Mesenchymal stem cell (in vitro differentiated cells and primary cell): ENCODE results near the gene PRIM1.
A peak's percentile ranks its signal among the peaks of the same experiment; 100 is the strongest.

Source experiments
- DNase-seq: peaks from one replicate; pipeline ENCODE4 v3.0.0-alpha.2; 2013
- H2AFZ ChIP-seq: one replicate; pipeline ENCODE4 v1.6.1; 2013; ENCODE audit warnings: low read depth, mild to moderate bottlenecking, control low read depth, inconsistent platforms, low read length, moderate library complexity
- H2AK5ac ChIP-seq: 2 replicates; pipeline ENCODE4 v1.6.1; 2013; ENCODE audit warnings: low read length, moderate library complexity, mild to moderate bottlenecking, inconsistent platforms; ENCODE audit not compliant: severe bottlenecking
- H2BK120ac ChIP-seq: one replicate; pipeline ENCODE4 v1.6.1; 2013; ENCODE audit warnings: low read depth, mild to moderate bottlenecking, inconsistent platforms, low read length, moderate library complexity
- H2BK12ac ChIP-seq, 2 experiments: one replicate each; pipeline ENCODE4 v1.6.1; 2013; ENCODE audit warnings: inconsistent platforms in 2 of 2, low read length in 2 of 2, mild to moderate bottlenecking in 2 of 2, moderate library complexity in 2 of 2, control low read depth in 1 of 2
- H2BK15ac ChIP-seq: one replicate; pipeline ENCODE4 v1.6.1; 2013; ENCODE audit warnings: mild to moderate bottlenecking, low read depth, inconsistent platforms; ENCODE audit not compliant: poor library complexity, severe bottlenecking
- H2BK5ac ChIP-seq: 2 replicates; pipeline ENCODE4 v1.6.1; 2013; ENCODE audit warnings: low read depth, mild to moderate bottlenecking, low read length, control low read depth, inconsistent platforms; ENCODE audit not compliant: poor library complexity, severe bottlenecking
- H3K14ac ChIP-seq, 2 experiments: one replicate each; pipeline ENCODE4 v1.6.1; 2013; ENCODE audit warnings: inconsistent platforms in 2 of 2, low read length in 2 of 2, control low read depth in 1 of 2, mild to moderate bottlenecking in 1 of 2, moderate library complexity in 1 of 2
- H3K18ac ChIP-seq, 2 experiments: one replicate each; pipeline ENCODE4 v1.6.1; 2013; ENCODE audit warnings: inconsistent platforms in 2 of 2, low read length in 2 of 2, control low read depth in 1 of 2, low read depth in 1 of 2, mild to moderate bottlenecking in 1 of 2
- H3K23ac ChIP-seq, 2 experiments: one replicate each; pipeline ENCODE4 v1.6.1; 2013; ENCODE audit warnings: inconsistent platforms in 2 of 2, low read length in 2 of 2, mild to moderate bottlenecking in 2 of 2, moderate library complexity in 2 of 2, control low read depth in 1 of 2
- H3K27ac ChIP-seq: 2 replicates; pipeline ENCODE4 v1.5.1; 2013; ENCODE audit warnings: mild to moderate bottlenecking, moderate library complexity, low read length, control low read depth, inconsistent platforms; ENCODE audit not compliant: poor library complexity, severe bottlenecking
- H3K27me3 ChIP-seq, 2 experiments: 2 replicates each; pipeline versions ENCODE4 v1.6.1 to v1.7.0; 2013; ENCODE audit warnings: low read length in 2 of 2, mild to moderate bottlenecking in 2 of 2, moderate library complexity in 2 of 2, control low read depth in 1 of 2, inconsistent platforms in 1 of 2; ENCODE audit not compliant: control insufficient read depth in 1 of 2, insufficient read depth in 1 of 2
- H3K36me3 ChIP-seq, 2 experiments: 2 replicates each; pipeline versions ENCODE4 v1.6.1 to v1.7.0; 2013; ENCODE audit warnings: low read length in 2 of 2, control low read depth in 1 of 2, inconsistent platforms in 1 of 2, low read depth in 1 of 2, mild to moderate bottlenecking in 1 of 2; ENCODE audit not compliant: insufficient read depth in 2 of 2, control insufficient read depth in 1 of 2
- H3K4ac ChIP-seq, 2 experiments: one replicate each; pipeline ENCODE4 v1.6.1; 2013; ENCODE audit warnings: inconsistent platforms in 2 of 2, low read length in 2 of 2, mild to moderate bottlenecking in 2 of 2, moderate library complexity in 2 of 2, control low read depth in 1 of 2, low read depth in 1 of 2
- H3K4me1 ChIP-seq: 2 replicates; pipeline ENCODE4 v1.6.1; 2013; ENCODE audit warnings: low read depth, low read length, control low read depth; ENCODE audit not compliant: control insufficient read depth, insufficient read depth
- H3K4me2 ChIP-seq: 2 replicates; pipeline ENCODE4 v1.6.1; 2013; ENCODE audit warnings: low read length, mild to moderate bottlenecking, inconsistent platforms; ENCODE audit not compliant: poor library complexity, severe bottlenecking
- H3K4me3 ChIP-seq, 2 experiments: 2 replicates each; pipeline versions ENCODE4 v1.5.1 to v1.7.0; 2013; ENCODE audit warnings: low read length in 2 of 2, mild to moderate bottlenecking in 2 of 2, control low read depth in 1 of 2, low read depth in 1 of 2; ENCODE audit not compliant: insufficient read depth in 1 of 2
- H3K79me1 ChIP-seq: replicated peaks from 2 replicates; pipeline ENCODE4 v1.6.1; 2013; ENCODE audit warnings: mild to moderate bottlenecking, control low read depth, low read length, inconsistent platforms; ENCODE audit not compliant: poor library complexity, severe bottlenecking
- H3K9ac ChIP-seq: 2 replicates; pipeline ENCODE4 v1.7.0; 2013; ENCODE audit warnings: mild to moderate bottlenecking, low read length, moderate library complexity
- H3K9me3 ChIP-seq: 2 replicates; pipeline ENCODE4 v1.7.0; 2013; ENCODE audit warnings: mild to moderate bottlenecking, low read length; ENCODE audit not compliant: control insufficient read depth
- H4K8ac ChIP-seq: one replicate; pipeline ENCODE4 v1.6.1; 2013; ENCODE audit warnings: inconsistent platforms, mild to moderate bottlenecking, low read length, moderate library complexity
- H4K91ac ChIP-seq: one replicate; pipeline ENCODE4 v1.6.1; 2013; ENCODE audit warnings: mild to moderate bottlenecking, low read length, inconsistent platforms
- WGBS: methylation state at CpG from one replicate; pipeline ENCODE4 v1.1.7; 2013; ENCODE audit warnings: mixed read lengths; 5-methylcytosine and 5-hydroxymethylcytosine counted together

Gene PRIM1

DNA sequence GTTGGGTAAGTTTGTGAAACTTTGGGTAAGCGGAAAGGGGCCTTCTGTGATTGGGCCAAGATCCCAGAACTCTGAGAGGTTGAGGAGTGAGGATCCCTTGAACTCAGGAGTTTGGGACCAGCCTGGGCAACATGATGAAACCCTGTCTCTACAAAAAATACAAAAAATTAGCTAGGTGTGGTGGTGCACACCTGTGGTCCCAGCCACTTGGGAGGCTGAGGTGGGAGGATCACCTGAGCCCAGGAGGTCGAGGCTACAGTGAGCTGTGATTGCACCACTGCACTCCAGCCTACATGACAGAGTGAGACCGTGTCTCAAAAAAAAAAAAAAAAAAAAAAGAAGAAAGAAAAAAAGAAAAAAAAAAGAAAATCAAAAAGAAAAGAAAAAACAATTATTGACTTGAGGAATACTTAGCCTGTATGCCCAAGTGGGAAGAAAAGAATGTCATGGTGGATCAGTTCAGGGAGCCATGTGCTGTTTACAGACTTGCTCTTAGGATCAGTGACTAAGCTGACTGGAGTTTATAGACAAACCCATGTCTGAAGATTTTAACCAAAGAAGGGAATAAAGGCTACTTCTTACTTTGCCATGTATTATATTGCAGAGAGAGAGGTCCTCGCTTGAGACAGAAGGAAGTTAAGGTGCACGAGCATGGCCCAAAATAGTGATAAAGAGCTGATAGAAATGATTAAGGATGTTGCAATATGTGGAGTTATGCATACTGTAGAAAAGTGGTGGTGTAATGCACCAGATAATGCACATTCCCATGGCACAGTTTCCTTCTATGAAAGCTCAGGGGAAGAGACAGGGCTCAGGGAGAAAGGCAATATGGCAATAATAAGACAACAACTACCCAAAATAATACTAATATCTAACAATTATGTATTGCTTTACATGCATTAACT, 11.9 kb upstream of the PRIM1 start:
- Histone ChIP-seq H3K4me2 (no peak overlapping the region), H3K27ac (no peak overlapping the region), H3K9me3 (no peaks in the 10 kb centered on the region), H4K8ac (no peak overlapping the region), H3K79me1 (no peaks in the 10 kb centered on the region), H2BK120ac (no peak overlapping the region), H3K4me1 (no peaks in the 10 kb centered on the region), H2BK15ac (no peak overlapping the region), H3K27me3 (peaks cover 0 to 4% of the 10 kb centered on the region in 2 experiments), H3K14ac (no peak overlapping the region), H3K4ac (no peak overlapping the region), H2BK12ac (no peak overlapping the region), H3K18ac (no peak overlapping the region), H3K36me3 (no peaks in the 10 kb centered on the region), H4K91ac (no peak overlapping the region), H3K9ac (no peak overlapping the region), H2AK5ac (no peak overlapping the region), H3K4me3 (no peak overlapping the region), H2BK5ac (no peak overlapping the region), H2AFZ (no peak overlapping the region), H3K23ac (no peak overlapping the region)
- peak; percentile 82 for DNase-seq
- WGBS, result 69% methylated on average over 3 of the region's 5 CpGs

DNA sequence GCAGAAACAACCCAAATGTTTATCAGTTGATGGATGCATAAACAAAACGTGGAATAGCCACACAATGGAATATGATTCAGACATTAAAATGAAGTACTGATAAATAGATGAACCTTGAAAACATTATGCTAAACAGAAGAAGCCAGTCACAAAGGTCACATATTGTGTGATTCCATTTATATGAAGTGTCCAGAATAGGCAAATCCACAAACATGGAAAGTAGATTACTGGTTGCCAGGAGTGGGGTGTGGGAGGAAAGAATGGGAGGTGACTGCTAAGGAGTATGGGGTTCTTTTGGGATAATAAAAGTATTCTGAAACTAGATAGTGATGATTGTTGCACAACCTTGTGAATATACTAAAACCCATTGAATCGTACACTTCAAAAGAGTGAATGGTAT, 9.7 kb upstream of the PRIM1 start:
- Histone ChIP-seq H3K36me3 (no peaks in the 10 kb centered on the region), H3K4ac (no peak overlapping the region), H4K91ac (no peak overlapping the region), H2AK5ac (no peak overlapping the region), H3K79me1 (no peaks in the 10 kb centered on the region), H3K4me2 (no peak overlapping the region), H3K9ac (no peak overlapping the region), H3K27me3 (no peaks in the 10 kb centered on the region), H2BK15ac (no peak overlapping the region), H2AFZ (no peak overlapping the region), H3K23ac (no peak overlapping the region), H3K4me1 (no peaks in the 10 kb centered on the region), H2BK120ac (no peak overlapping the region), H4K8ac (no peak overlapping the region), H3K27ac (no peak overlapping the region), H3K9me3 (no peaks in the 10 kb centered on the region), H3K14ac (no peak overlapping the region), H2BK12ac (no peak overlapping the region), H3K18ac (no peak overlapping the region), H3K4me3 (no peak overlapping the region), H2BK5ac (no peak overlapping the region)
- no peak for DNase-seq
- no CpG with 5 or more reads among the region's 2 CpGs for WGBS

DNA sequence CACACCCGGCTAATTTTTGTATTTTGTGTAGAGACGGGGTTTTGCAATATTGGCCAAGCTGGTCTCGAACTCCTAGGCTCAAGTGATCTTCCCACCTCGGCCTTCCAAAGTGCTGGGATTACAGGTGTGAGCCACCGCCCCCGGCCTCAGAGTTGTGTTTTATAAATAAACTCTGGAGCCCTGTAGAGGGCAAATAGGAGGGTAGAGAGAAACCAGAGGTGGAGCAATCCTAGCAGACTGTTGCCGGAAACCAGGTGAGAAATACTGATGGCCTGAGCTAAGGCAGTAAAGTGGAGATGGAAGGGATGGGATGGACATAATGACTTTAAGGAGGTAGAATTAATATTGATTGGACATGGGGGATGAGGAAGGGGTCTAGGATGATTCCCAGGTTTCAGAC, 8.3 kb upstream of the PRIM1 start:
- Histone ChIP-seq H3K18ac (no peak overlapping the region), H3K23ac (no peak overlapping the region), H3K79me1 (no peaks in the 10 kb centered on the region), H2BK120ac (no peak overlapping the region), H3K4ac (no peak overlapping the region), H2AK5ac (no peak overlapping the region), H3K14ac (no peak overlapping the region), H3K27me3 (no peaks in the 10 kb centered on the region), H3K4me1 (no peaks in the 10 kb centered on the region), H2BK15ac (no peak overlapping the region), H3K4me3 (no peak overlapping the region), H3K9me3 (no peaks in the 10 kb centered on the region), H2AFZ (no peak overlapping the region), H3K36me3 (no peaks in the 10 kb centered on the region), H3K9ac (no peak overlapping the region), H3K27ac (no peak overlapping the region), H2BK12ac (no peak overlapping the region), H3K4me2 (no peak overlapping the region), H4K91ac (no peak overlapping the region), H2BK5ac (no peak overlapping the region), H4K8ac (no peak overlapping the region)
- WGBS, result 87% methylated on average over 7 of the region's 7 CpGs
- no peak for DNase-seq

DNA sequence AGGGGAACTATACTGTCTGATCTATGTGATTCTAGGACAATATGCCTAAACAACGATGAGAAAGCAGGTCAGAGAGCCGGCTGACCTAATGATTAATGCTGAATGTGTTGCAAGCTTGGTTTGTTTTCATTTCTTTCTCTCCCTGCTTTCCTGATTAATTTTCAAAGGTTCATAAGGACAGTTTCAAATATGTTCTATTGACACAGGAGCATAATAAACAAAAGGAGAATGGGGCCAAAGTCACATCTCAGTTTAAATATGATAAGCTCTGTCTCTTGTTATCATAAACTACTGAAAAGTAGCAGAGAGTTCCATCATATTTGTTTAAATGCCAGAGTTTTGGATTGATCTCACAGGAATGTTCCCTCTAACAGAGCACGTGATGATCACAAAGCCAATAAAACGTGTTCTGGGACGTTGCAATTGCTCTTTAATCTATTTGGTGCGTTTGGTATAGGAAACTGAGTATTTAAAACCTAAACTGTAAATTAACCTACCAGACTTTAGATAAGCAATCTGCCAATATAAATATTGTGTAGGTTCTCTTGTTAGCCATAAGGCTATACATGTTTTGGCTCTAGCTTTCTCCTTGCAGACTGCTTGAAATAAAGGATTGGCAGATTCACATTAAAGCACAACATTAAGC, 7.3 kb upstream of the PRIM1 start:
- Histone ChIP-seq H2BK15ac (no peak overlapping the region), H3K79me1 (no peaks in the 10 kb centered on the region), H4K8ac (no peak overlapping the region), H3K4me3 (no peak overlapping the region), H3K4ac (no peak overlapping the region), H3K4me2 (no peak overlapping the region), H2BK120ac (no peak overlapping the region), H2BK5ac (no peak overlapping the region), H2AFZ (no peak overlapping the region), H4K91ac (no peak overlapping the region), H3K18ac (no peak overlapping the region), H3K36me3 (no peaks in the 10 kb centered on the region), H3K27me3 (no peaks in the 10 kb centered on the region), H3K23ac (no peak overlapping the region), H3K9me3 (no peaks in the 10 kb centered on the region), H3K4me1 (no peaks in the 10 kb centered on the region), H3K9ac (no peak overlapping the region), H2AK5ac (no peak overlapping the region), H3K27ac (no peak overlapping the region), H2BK12ac (no peak overlapping the region), H3K14ac (no peak overlapping the region)
- no peak for DNase-seq
- 93% methylated on average over 6 of the region's 6 CpGs for WGBS
